ENCODE data around the gene DLGAP4. TPM values are rescaled to one million over a fixed set of nuclear protein-coding genes. Genes with fewer than 3 reads are reported as not detected.

Gene DLGAP4
- total and polyA plus RNA-seq, 10 donors, result 12.0 to 60.9 (median 45.9) TPM

- Histone ChIP-seq H3K4me3 (no peak overlapping the region), H3K27ac (no peak overlapping the region), H3K9me3 (no peaks in the 10 kb centered on the region), H3K27me3 (replicated peaks in 1 of 7) (no peaks in the 10 kb centered on the region), H3K4me1 (peaks cover 9 to 81% (median 39%) of the 10 kb centered on the region in 6 donors), H3K36me3 (peaks cover 0 to 28% (median 0%) of the 10 kb centered on the region in 6 donors)
- TF ChIP-seq POLR2A (IDR thresholded peaks at IDR 0.05), result no peak
- no peak for TF ChIP-seq POLR2AphosphoS5 (IDR thresholded peaks at IDR 0.05)
- no peak for TF ChIP-seq CTCF (IDR thresholded peaks at IDR 0.05 in 8 of 11, conservative IDR thresholded peaks at IDR 0.05 in 3 of 11)
- 80 to 96% (median 86%) methylated on average over 9 of the region's 9 CpGs for WGBS, 5 donors
- intact Hi-C loops (cut with DNase I; ENCODE audit: low total_unique reads), result no loop called here
- no peak for DNase-seq
Measured at GRCh38 chr20:36481380-36482043, 175.4 kb downstream of the DLGAP4 start.

DNA sequence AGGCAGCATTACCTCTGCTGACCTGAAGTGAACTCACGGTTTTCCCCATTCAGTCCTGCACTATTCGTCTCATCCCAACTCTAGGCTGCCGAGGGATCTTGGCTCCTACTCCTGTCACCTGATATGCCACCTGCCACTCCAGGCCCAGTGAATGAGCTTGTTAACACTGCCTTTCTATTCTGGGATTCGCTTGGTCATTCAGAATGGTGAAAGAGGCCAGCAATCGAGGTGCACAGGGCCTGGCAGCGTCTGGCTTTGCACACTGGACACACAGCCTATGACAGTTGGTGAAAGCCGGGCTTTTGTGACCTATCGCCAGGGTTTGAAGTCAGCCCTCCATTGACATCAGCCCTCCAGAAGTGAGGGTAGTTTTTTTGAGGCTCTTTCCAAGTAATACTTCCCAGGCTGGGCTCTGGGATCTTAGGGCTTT, 175.9 kb downstream of the DLGAP4 start:
- intact Hi-C loops (cut with DNase I; ENCODE audit: low total_unique reads), result no loop called here
- no peak overlapping the region for H3K27ac ChIP-seq
- H3K36me3 ChIP-seq, result peaks cover 0 to 25% (median 0%) of the 10 kb centered on the region in 6 donors
- H3K9me3 ChIP-seq, result no peaks in the 10 kb centered on the region
- WGBS, 5 donors, result 75 to 83% (median 79%) methylated on average over 8 of the region's 8 CpGs
- H3K4me3 ChIP-seq, result no peak overlapping the region
- no peaks in the 10 kb centered on the region for H3K27me3 ChIP-seq (replicated peaks in 1 of 7)
- TF ChIP-seq CTCF (IDR thresholded peaks at IDR 0.05 in 8 of 11, conservative IDR thresholded peaks at IDR 0.05 in 3 of 11), result no peak
- TF ChIP-seq POLR2A (IDR thresholded peaks at IDR 0.05), result no peak
- TF ChIP-seq POLR2AphosphoS5 (IDR thresholded peaks at IDR 0.05), result no peak
- DNase-seq, result no peak
- H3K4me1 ChIP-seq, result peaks cover 9 to 86% (median 42%) of the 10 kb centered on the region in 6 donors

DNA sequence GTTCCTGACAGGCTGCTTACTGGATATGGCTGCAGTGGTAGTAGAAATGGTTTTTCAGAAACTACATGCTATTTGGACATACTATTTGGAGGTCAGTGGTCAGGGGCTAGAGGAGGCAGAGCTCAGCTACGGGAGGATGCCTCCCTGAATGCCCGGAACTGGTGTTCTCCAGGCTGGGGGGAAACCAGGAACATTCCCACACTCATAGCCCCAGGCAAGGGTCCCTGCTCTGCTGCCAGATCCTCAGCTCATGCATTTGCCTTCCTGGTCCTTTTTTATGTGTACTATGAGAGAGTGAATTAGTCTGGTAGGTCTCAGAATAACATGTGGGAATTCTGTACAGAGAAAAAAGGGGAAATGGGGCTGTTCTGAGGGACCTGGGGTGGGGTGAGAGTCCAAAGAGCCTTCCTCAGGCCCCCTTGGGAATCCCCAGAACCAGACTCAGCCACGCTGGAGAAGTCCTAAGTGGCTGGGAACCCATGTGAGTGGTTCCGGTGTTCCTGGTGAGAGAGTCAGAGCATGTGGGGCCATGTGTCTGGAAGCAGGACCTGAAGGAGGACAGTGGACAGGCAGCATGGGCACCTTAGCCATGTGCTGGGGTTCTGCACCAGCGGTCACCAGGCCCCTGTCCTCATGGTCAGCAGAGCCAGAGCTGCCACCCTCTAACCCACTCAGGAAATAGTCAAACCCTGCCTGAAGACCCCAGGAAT, 177.2 kb downstream of the DLGAP4 start:
- Histone ChIP-seq H3K4me3 (no peak overlapping the region), H3K36me3 (peaks cover 0 to 12% (median 0%) of the 10 kb centered on the region in 6 donors), H3K27ac (peak overlapping the region in 4 of 8 donors; percentile 13 to 41 (median 36)), H3K9me3 (no peaks in the 10 kb centered on the region), H3K27me3 (replicated peaks in 1 of 7) (no peaks in the 10 kb centered on the region), H3K4me1 (peaks cover 9 to 85% (median 44%) of the 10 kb centered on the region in 6 donors)
- WGBS, 5 donors, result 65 to 83% (median 76%) methylated on average over 4 to 5 of the region's 5 CpGs
- DNase-seq, result no peak
- intact Hi-C loops (cut with DNase I; ENCODE audit: low total_unique reads), result no loop called here
- no peak for TF ChIP-seq CTCF (IDR thresholded peaks at IDR 0.05 in 8 of 11, conservative IDR thresholded peaks at IDR 0.05 in 3 of 11)
- TF ChIP-seq POLR2AphosphoS5 (IDR thresholded peaks at IDR 0.05), result no peak
- no peak for TF ChIP-seq POLR2A (IDR thresholded peaks at IDR 0.05)
